HG02884 (cell line): ENCODE measurements around the gene GPR87.

Experiments
- ATAC-seq: cut with Tn5 transposase; IDR thresholded peaks from one replicate; pipeline ENCODE4 v1.9.1; 2021; ENCODE audit warnings: mild to moderate bottlenecking, moderate library complexity; ENCODE audit not compliant: unreplicated experiment

Gene GPR87

DNA sequence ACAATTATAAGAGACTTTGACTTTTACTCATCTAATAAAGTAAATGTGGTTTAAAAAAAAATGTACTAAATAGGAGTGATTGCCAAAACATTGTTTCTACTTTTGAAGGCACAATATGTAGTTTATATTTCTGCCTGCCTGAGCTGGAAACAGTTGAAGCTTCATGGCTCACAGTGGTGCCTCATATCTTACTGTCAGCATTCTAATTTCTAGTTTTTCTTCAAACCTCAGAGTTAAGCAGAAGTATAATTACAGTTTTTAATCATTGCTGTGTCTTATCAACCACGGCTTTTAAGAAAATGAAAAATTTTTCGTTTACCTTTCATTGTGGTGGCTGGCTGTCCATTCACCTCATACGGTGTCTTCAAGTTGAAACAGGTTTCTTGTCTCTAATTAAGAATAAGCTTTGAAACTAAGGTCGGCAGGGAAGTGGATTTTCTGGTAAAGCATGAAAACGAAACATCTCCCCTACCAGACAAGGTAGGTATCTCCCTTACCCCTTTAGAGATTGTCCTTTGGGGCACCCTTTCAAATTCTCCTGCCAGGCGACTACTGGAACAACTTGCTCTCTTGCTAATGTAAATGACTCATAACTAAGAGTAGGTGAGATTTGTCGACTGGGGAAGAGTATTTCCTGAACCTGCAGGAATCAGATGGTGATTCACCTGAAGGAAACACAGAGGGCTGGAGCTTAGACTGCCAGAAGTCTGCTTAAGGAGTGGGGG lies at the start of gene GPR87:
GPR87 (minus strand) TSS at position 554 of the 725 bp plus-strand sequence. CDS start 16,720 bp downstream, outside the sequence.
- ATAC-seq: no peak

DNA sequence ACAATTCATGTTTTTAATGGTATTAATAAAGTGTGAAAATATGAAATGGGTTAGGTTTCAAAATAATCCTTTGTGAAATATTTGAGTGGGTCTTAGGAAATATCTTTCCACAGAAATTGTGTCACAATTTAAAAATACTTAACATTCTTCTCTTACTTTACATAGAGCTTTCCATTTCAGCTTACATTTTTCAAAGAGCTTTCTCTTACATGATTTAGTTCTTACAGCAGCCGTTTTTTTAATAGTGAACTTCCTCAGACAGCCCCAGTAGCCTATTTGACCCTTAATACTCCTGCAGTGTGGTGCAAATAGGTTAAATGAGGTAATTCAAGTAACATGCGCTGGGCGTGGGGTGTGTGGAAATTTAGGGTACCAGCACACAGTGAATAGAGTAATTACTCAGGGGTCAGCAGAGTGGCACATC lies 46.1 kb upstream of the GPR87 start:
- ATAC-seq: no peak

- ATAC-seq: no peak
These were observed 40.8 kb upstream of the GPR87 start for GRCh38 chr3:151357463-151357850.

- no peak for ATAC-seq
These were observed 40.3 kb upstream of the GPR87 start for GRCh38 chr3:151356794-151357462.

DNA sequence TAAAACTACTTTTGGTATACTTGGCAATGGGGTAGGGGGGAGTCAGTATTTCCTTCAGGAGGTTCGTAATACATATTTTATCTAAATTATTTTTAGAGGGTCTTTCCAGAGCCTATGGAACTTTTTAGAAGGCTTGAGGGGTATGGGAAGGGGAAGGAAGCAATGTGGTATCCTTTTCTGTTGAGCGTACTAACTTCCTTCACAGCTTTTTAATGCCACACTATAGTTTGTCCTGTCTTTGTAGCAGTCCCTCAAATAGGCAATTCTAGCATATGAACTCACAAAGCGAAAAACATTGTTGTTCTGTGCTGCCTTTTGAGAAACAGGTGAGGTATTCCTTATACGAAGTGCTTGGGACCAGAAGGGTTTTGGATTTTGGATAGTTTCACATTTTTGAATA lies 35.0 kb upstream of the GPR87 start:
- ATAC-seq: peak; percentile 23

GRCh38 chr3:151351219-151351618 lies 34.6 kb upstream of the GPR87 start:
- peak; percentile 84 for ATAC-seq

DNA sequence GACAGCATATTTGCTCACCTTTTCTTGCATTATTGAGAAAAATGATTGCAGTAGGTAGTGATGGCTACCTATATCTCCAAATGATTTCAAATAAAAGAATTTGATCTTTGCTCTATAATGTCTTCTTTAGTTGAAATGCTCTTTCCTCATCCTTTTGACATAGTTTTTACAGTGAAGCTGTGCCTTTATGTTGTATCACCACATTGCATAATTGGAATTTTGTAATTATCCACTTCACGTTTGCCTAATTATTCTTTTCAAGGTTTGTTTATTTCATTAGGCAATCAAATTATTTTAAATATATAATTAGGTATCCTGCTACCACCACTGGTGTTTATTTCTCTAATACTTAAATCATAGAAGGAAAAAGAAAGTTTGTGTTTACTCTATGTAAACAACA lies 34.0 kb upstream of the GPR87 start:
- ATAC-seq: no peak

DNA sequence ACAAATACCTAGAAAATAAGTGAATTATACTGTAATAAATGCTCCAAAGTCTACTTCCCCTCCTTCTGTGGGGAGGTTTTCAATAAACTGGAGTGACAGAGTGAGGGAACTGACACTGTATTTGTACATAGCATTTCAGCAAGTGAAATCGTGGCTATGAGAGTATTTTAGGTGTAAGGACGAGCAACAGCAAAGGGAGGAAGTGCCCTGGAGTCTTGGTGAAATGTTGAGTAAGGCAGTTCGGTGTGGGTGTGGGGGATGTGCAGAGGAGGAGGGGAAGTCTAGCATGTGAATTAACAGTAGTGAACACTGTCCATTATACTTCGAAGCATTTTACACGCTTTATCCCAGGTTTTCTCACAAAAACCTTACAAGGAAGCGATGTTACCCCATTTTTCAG lies 30.8 kb upstream of the GPR87 start:
- no peak for ATAC-seq

- no peak for ATAC-seq
These were observed 29.7 kb upstream of the GPR87 start for GRCh38 chr3:151346292-151346691.

GRCh38 chr3:151345859-151346258 lies 29.2 kb upstream of the GPR87 start:
- ATAC-seq: no peak

DNA sequence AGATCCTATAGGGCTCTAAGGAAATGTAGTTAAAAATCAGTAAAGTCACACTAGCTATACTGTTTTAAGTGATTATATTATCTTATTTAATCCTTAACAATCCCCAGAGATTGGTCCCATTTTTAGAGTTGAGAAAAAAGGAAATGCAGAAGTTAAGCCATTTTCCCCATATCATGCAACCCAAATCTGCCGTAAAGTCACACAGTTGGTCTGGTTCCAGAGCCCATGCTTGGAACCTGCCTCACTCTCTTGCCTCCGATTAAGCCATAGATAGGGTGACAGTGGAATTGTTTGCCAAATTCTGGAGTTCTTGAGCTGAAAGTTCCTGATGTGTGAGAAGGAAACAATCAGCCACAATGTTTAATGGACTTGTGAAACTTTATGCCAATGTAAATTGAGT lies 15.1 kb upstream of the GPR87 start:
- ATAC-seq: no peak

GRCh38 chr3:151330899-151331298 lies 14.3 kb upstream of the GPR87 start:
- no peak for ATAC-seq

GRCh38 chr3:151330379-151330778 lies 13.8 kb upstream of the GPR87 start:
- no peak for ATAC-seq

DNA sequence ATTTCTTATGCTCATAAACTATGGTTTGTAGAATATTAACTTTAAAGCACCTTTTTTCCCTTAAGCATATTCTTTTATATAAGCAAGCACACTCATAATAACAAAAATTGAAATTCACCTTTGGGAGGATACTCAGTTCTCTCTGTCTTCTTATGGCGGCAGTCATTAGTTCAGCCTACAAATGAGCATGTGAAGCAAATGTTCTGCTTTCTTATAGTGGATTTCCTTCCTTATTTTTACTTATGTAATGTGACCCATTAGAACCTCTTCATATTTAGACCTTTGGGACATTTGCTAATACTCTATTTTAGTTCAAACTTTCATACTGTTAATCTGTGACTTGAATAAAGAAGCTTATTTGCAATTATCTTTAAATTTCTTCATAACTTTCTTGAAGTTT lies 12.7 kb upstream of the GPR87 start, which contains the start of gene P2RY13:
P2RY13 (minus strand) TSS at position 187 of the 400 bp plus-strand sequence; CDS start at position 166, 21 bp downstream.
- no peak for ATAC-seq

DNA sequence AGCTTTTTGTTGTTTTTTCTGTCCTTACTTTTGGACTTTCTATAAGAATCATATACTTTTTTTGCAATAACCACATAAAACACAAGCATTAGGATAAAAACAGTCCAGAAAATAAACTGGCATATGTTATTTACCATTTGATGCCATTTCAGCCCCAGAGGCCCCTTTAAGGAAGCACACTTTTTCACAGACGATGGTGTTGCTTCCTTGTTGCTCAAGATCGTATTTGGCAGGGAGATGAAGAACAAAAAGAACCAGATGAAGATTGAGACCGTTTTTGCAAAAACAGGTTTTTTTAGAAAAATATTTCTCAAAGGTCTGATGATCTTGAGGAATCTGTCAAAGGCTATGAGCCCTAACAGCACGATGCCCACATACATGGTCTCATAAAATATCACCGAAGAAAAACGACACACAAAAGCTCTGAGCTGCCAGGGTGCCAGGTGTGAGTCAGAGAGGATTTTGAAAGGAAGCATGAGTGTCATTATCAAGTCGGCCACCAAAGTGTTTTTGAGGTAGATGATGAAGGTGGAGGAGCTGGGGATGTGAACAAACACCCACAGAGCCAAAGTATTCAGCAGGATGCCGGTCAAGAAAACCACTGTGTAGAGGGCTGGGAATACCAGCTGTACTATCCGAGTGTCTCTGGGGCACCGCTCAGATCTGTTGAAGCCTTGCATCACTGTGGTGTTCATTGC lies 11.8 kb upstream of the GPR87 start:
- ATAC-seq: no peak

DNA sequence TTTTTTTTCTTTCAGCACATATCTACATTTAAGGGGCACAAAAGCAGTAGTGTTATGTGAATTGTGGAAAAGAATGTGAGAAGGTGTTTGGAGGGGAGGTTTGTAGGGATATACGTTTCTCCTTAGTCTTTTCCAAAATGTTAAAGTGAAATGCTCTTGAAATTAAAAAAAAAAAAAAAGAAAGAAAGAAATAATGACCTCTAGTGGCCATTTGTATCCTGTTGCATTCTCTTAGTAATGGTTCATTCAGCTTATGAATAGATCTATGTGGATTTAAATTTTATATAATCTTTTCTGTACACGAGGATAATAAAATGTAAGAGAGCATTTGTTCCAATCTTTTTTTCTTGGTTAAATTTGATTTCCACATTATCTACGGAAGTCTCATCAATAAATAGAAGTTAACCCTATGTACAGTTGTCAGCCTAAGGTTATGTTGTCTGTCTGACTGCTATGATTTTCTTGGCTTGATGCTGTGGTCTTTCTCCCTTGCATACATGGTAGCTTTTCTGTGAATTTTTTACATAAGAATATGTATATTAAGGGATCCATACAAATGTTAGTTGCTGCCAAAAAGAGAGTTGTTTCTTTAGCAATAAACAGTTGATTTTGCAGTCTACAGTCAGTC lies 11.1 kb upstream of the GPR87 start:
- no peak for ATAC-seq

GRCh38 chr3:151322511-151322910 lies 5.9 kb upstream of the GPR87 start:
- no peak for ATAC-seq

DNA sequence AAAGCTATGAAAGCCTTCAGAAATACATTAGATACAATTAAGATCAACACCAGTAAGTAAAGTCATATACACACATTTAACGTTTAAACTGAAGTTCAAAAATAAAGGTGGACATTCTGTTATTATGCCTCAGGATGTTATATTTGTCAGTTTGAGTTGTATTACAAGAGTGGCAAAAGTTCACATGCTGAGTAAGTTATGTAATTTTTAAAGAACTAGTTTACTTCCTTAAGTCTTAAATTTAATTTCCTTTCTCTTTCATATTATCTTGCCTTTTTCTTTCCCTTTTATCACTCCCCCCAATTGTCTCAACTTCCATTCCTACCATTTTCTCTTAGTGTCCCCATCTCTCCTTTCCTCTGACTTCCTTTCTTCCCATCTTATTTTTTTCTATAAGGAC lies 4.9 kb upstream of the GPR87 start:
- no peak for ATAC-seq

DNA sequence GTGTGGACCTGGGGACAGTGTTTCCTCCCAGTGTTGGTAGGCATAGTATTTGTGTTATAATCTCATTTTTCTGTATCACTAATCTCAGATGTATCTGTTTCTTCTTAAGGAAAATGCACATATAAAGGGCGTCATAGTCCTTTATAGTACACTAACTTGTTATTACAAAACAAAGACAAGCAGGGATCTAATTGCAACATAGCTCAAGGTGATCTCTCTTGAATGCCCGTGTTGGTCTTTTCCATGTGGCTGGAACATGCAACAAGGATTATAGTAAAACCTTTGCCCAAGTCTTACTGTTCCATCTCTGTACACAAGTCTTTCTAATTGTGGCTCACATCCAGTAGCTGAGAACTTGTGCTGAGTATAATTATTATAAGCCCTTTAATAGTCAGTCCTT lies 3.5 kb upstream of the GPR87 start:
- no peak for ATAC-seq

GRCh38 chr3:151319628-151320027 lies 3.0 kb upstream of the GPR87 start:
- no peak for ATAC-seq

- no peak for ATAC-seq
These were observed 2.4 kb upstream of the GPR87 start for GRCh38 chr3:151318991-151319390.
